GM23338 (cell line): ENCODE results near the gene CD300A. TPM values are rescaled to one million over a fixed set of nuclear protein-coding genes. Genes with fewer than 3 reads are reported as not detected.

Experiments used
- ATAC-seq: fragments of 200-7000 bp; cut with Tn5 transposase; 3 replicates; pipeline ENCODE4 v1.9.1; 2020
- DNase-seq: peaks from one replicate; pipeline ENCODE4 v3.0.0-alpha.2; 2015; ENCODE audit warnings: low spot score
- H2AFZ ChIP-seq: fragments of 200-600 bp; sonication (generic); 2 replicates; pipeline ENCODE4 v1.8.0; 2016; ENCODE audit warnings: antibody characterized with exemption, mild to moderate bottlenecking, moderate library complexity
- H3F3A ChIP-seq: fragments of 200-600 bp; sonication (generic); replicated peaks from 2 replicates; pipeline ENCODE4 v1.8.0; 2017; ENCODE audit warnings: antibody characterized with exemption, mixed run types, low read depth
- H3K27ac ChIP-seq: fragments of 200-600 bp; sonication (generic); 2 replicates; pipeline ENCODE4 v1.6.1; 2016; ENCODE audit warnings: low read depth
- H3K27me3 ChIP-seq: fragments of 200-600 bp; sonication (generic); 2 replicates; pipeline ENCODE4 v1.8.0; 2016; ENCODE audit warnings: mild to moderate bottlenecking, mixed run types, moderate library complexity; ENCODE audit not compliant: insufficient read depth
- H3K36me3 ChIP-seq: fragments of 200-600 bp; sonication (generic); 2 replicates; pipeline ENCODE4 v1.8.0; 2016; ENCODE audit warnings: mild to moderate bottlenecking; ENCODE audit not compliant: insufficient read depth
- H3K4me1 ChIP-seq: fragments of 200-600 bp; sonication (generic); 2 replicates; pipeline ENCODE4 v1.8.0; 2016; ENCODE audit warnings: mild to moderate bottlenecking, moderate library complexity; ENCODE audit not compliant: insufficient read depth
- H3K4me2 ChIP-seq: fragments of 200-600 bp; sonication (generic); 2 replicates; pipeline ENCODE4 v1.7.1; 2017; ENCODE audit warnings: mixed run types
- H3K4me3 ChIP-seq: fragments of 200-600 bp; sonication (generic); 2 replicates; pipeline ENCODE4 v1.6.1; 2016; ENCODE audit warnings: mixed run types
- H3K79me2 ChIP-seq: fragments of 200-600 bp; sonication (generic); replicated peaks from 2 replicates; pipeline ENCODE4 v1.8.0; 2017; ENCODE audit warnings: mild to moderate bottlenecking; ENCODE audit not compliant: insufficient read depth
- H3K9me2 ChIP-seq: fragments of 200-600 bp; sonication (generic); 2 replicates; pipeline ENCODE4 v1.8.0; 2017; ENCODE audit not compliant: insufficient read depth
- H4K20me1 ChIP-seq: fragments of 200-600 bp; sonication (generic); replicated peaks from 2 replicates; pipeline ENCODE4 v1.8.0; 2017; ENCODE audit warnings: mild to moderate bottlenecking; ENCODE audit not compliant: insufficient read depth
- H3K27ac Mint-ChIP-seq: 2 replicates; pipeline ENCODE4 v1.8.0; 2020; ENCODE audit warnings: inconsistent platforms, mild to moderate bottlenecking, moderate library complexity, mixed read lengths
- H3K27me3 Mint-ChIP-seq: 3 replicates; pipeline ENCODE4 v1.8.0; 2022; ENCODE audit warnings: low read depth, mild to moderate bottlenecking, moderate library complexity, mixed read lengths, inconsistent platforms; ENCODE audit not compliant: insufficient read depth, poor library complexity
- H3K36me3 Mint-ChIP-seq: 3 replicates; pipeline ENCODE4 v1.8.0; 2021; ENCODE audit warnings: low read depth, mild to moderate bottlenecking, inconsistent platforms, moderate library complexity, mixed read lengths
- H3K4me1 Mint-ChIP-seq: 3 replicates; pipeline ENCODE4 v1.8.0; 2020; ENCODE audit warnings: mild to moderate bottlenecking, inconsistent platforms, mixed read lengths
- H3K4me3 Mint-ChIP-seq: 3 replicates; pipeline ENCODE4 v1.8.0; 2021; ENCODE audit warnings: moderate library complexity, mild to moderate bottlenecking, inconsistent platforms, mixed read lengths
- H3K9me3 Mint-ChIP-seq: 3 replicates; pipeline ENCODE4 v1.8.0; 2020; ENCODE audit warnings: moderate library complexity, mild to moderate bottlenecking, inconsistent platforms, mixed read lengths
- EZH2 ChIP-seq: fragments of 200-600 bp; sonication (generic); IDR thresholded peaks from one replicate; pipeline ENCODE4 v1.8.0; 2017; ENCODE audit warnings: antibody characterized with exemption, mild to moderate bottlenecking, low read depth; ENCODE audit not compliant: unreplicated experiment
- EZH2phosphoT487 ChIP-seq: fragments of 200-600 bp; sonication (generic); IDR thresholded peaks from one replicate; pipeline ENCODE4 v1.8.1; 2018; ENCODE audit warnings: antibody characterized with exemption; ENCODE audit not compliant: unreplicated experiment
- JUNB ChIP-seq: IDR thresholded peaks from one replicate; pipeline ENCODE4 v1.6.1; 2016; ENCODE audit warnings: antibody characterized with exemption; ENCODE audit not compliant: unreplicated experiment
- STAT1 ChIP-seq: IDR thresholded peaks from one replicate; pipeline ENCODE4 v1.6.1; 2016; ENCODE audit warnings: antibody characterized with exemption; ENCODE audit not compliant: unreplicated experiment
- ZNF114 ChIP-seq: fragments of 250-450 bp; sonication (Bioruptor Pico); IDR thresholded peaks from 2 replicates; pipeline ENCODE4 v1.5.0; 2020; ENCODE audit warnings: mild to moderate bottlenecking, moderate library complexity
- ZNF331 ChIP-seq: fragments of 250-450 bp; sonication (Bioruptor Pico); IDR thresholded peaks from 2 replicates; pipeline ENCODE4 v1.5.0; 2020; ENCODE audit warnings: low read depth, mild to moderate bottlenecking, moderate library complexity
- polyA plus RNA-seq: library from polyadenylated mRNA; unstranded; fragments of >200 nt; fragmentation: Nextera tagmentation; extraction: Ambion mirVana; gene quantifications from 2 replicates; pipeline ENCODE4 v1.2.1, GENCODE V29; 2016
- total RNA-seq: library from RNA; depleted of rRNA; stranded (reverse); fragments of >200 nt; shearing (Covaris generic); gene quantifications from 2 replicates; pipeline ENCODE4 v1.2.3, GENCODE V29; 2014
- TF ChIP-seq, protein P1 (sequence below): IDR thresholded peaks from one replicate; pipeline ENCODE4 v1.6.1; 2018; ENCODE audit warnings: antibody characterized with exemption; ENCODE audit not compliant: unreplicated experiment
- TF ChIP-seq, protein P2 (sequence below): fragments of 250-450 bp; sonication (Bioruptor Pico); IDR thresholded peaks from 2 replicates; pipeline ENCODE4 v1.5.0; 2020; ENCODE audit warnings: mild to moderate bottlenecking, moderate library complexity
- TF ChIP-seq, protein P3 (sequence below): IDR thresholded peaks from 2 replicates; pipeline ENCODE4 v1.6.1; 2016; ENCODE audit warnings: antibody characterized with exemption

Gene CD300A
- total and polyA plus RNA-seq, 2 experiments from 2014 or later: 0.37 to 0.45 TPM

DNA sequence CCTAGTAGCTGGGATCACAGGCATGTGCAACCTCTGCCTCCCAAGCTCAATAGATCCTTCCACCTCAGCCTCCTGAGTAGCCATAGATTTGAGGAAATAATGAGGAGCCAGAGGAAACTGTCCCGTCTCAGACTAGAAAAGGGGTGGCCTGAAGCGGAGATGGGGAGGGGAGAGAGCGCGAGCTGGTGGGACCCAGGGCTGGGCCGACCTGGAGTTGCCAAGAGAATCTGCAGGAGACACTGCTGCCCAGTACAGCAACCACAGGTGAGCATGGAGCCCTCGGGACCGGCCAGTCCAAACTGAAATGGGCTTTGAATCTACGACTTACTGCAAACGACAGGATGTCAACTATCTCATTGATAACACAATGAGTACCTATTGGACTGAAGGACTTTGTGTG, 24.3 kb downstream of the CD300A start (continued):
- TF ChIP-seq, protein P1, sequence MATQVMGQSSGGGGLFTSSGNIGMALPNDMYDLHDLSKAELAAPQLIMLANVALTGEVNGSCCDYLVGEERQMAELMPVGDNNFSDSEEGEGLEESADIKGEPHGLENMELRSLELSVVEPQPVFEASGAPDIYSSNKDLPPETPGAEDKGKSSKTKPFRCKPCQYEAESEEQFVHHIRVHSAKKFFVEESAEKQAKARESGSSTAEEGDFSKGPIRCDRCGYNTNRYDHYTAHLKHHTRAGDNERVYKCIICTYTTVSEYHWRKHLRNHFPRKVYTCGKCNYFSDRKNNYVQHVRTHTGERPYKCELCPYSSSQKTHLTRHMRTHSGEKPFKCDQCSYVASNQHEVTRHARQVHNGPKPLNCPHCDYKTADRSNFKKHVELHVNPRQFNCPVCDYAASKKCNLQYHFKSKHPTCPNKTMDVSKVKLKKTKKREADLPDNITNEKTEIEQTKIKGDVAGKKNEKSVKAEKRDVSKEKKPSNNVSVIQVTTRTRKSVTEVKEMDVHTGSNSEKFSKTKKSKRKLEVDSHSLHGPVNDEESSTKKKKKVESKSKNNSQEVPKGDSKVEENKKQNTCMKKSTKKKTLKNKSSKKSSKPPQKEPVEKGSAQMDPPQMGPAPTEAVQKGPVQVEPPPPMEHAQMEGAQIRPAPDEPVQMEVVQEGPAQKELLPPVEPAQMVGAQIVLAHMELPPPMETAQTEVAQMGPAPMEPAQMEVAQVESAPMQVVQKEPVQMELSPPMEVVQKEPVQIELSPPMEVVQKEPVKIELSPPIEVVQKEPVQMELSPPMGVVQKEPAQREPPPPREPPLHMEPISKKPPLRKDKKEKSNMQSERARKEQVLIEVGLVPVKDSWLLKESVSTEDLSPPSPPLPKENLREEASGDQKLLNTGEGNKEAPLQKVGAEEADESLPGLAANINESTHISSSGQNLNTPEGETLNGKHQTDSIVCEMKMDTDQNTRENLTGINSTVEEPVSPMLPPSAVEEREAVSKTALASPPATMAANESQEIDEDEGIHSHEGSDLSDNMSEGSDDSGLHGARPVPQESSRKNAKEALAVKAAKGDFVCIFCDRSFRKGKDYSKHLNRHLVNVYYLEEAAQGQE: no peak
- TF ChIP-seq, protein P2, sequence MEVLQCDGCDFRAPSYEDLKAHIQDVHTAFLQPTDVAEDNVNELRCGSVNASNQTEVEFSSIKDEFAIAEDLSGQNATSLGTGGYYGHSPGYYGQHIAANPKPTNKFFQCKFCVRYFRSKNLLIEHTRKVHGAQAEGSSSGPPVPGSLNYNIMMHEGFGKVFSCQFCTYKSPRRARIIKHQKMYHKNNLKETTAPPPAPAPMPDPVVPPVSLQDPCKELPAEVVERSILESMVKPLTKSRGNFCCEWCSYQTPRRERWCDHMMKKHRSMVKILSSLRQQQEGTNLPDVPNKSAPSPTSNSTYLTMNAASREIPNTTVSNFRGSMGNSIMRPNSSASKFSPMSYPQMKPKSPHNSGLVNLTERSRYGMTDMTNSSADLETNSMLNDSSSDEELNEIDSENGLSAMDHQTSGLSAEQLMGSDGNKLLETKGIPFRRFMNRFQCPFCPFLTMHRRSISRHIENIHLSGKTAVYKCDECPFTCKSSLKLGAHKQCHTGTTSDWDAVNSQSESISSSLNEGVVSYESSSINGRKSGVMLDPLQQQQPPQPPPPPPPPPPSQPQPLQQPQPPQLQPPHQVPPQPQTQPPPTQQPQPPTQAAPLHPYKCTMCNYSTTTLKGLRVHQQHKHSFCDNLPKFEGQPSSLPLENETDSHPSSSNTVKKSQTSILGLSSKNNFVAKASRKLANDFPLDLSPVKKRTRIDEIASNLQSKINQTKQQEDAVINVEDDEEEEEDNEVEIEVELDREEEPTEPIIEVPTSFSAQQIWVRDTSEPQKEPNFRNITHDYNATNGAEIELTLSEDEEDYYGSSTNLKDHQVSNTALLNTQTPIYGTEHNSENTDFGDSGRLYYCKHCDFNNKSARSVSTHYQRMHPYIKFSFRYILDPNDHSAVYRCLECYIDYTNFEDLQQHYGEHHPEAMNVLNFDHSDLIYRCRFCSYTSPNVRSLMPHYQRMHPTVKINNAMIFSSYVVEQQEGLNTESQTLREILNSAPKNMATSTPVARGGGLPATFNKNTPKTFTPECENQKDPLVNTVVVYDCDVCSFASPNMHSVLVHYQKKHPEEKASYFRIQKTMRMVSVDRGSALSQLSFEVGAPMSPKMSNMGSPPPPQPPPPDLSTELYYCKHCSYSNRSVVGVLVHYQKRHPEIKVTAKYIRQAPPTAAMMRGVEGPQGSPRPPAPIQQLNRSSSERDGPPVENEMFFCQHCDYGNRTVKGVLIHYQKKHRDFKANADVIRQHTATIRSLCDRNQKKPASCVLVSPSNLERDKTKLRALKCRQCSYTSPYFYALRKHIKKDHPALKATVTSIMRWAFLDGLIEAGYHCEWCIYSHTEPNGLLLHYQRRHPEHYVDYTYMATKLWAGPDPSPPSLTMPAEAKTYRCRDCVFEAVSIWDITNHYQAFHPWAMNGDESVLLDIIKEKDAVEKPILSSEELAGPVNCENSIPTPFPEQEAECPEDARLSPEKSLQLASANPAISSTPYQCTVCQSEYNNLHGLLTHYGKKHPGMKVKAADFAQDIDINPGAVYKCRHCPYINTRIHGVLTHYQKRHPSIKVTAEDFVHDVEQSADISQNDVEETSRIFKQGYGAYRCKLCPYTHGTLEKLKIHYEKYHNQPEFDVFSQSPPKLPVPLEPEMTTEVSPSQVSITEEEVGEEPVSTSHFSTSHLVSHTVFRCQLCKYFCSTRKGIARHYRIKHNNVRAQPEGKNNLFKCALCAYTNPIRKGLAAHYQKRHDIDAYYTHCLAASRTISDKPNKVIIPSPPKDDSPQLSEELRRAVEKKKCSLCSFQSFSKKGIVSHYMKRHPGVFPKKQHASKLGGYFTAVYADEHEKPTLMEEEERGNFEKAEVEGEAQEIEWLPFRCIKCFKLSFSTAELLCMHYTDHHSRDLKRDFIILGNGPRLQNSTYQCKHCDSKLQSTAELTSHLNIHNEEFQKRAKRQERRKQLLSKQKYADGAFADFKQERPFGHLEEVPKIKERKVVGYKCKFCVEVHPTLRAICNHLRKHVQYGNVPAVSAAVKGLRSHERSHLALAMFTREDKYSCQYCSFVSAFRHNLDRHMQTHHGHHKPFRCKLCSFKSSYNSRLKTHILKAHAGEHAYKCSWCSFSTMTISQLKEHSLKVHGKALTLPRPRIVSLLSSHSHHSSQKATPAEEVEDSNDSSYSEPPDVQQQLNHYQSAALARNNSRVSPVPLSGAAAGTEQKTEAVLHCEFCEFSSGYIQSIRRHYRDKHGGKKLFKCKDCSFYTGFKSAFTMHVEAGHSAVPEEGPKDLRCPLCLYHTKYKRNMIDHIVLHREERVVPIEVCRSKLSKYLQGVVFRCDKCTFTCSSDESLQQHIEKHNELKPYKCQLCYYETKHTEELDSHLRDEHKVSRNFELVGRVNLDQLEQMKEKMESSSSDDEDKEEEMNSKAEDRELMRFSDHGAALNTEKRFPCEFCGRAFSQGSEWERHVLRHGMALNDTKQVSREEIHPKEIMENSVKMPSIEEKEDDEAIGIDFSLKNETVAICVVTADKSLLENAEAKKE (CRISPR knock-in tag): no peak

DNA sequence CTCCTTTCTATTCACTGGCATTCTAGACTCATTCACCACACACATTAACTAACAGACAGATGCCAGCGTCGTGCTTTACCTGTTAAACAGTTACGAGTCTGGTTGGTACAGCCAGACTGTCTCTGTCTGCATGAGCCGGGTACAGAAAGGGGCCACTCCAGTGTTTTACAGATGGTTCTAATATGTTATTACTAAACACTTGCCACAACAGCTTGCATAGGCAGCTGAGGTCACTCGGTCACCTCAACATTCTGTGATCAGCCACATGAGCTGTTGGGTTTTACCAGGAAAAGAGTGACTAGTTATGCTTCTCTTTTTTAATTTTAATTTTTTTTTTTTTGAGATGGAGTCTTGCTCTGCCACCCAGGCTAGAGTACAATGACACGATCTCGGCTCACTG, 25.2 kb downstream of the CD300A start:
- Histone ChIP-seq H3K4me1 (no peaks in the 10 kb centered on the region; the same call in 1 of the 2 replicates), H3K4me3 (no peak overlapping the region), H3K27ac (no peak overlapping the region), H2AFZ (no peak overlapping the region), H4K20me1 (no peaks in the 10 kb centered on the region), H3K36me3 (no peaks in the 10 kb centered on the region), H3K79me2 (no peaks in the 10 kb centered on the region), H3K4me2 (no peak overlapping the region), H3K9me2 (no peaks in the 10 kb centered on the region), H3K27me3 (no peaks in the 10 kb centered on the region), H3F3A (no peaks in the 10 kb centered on the region)
- Mint-ChIP-seq H3K4me1 (no peaks in the 10 kb centered on the region; the same call in 2 of the 3 replicates), H3K9me3 (peaks cover 23% of the 10 kb centered on the region), H3K4me3 (no peak overlapping the region), H3K36me3 (peaks cover 7% of the 10 kb centered on the region; the same call in 2 of the 3 replicates), H3K27me3 (peaks cover 4% of the 10 kb centered on the region), H3K27ac (no peak overlapping the region)
- ATAC-seq (no peak), DNase-seq (no peak)
- no peak for TF ChIP-seq ZNF331 (CRISPR knock-in tag)
- TF ChIP-seq, protein P3, sequence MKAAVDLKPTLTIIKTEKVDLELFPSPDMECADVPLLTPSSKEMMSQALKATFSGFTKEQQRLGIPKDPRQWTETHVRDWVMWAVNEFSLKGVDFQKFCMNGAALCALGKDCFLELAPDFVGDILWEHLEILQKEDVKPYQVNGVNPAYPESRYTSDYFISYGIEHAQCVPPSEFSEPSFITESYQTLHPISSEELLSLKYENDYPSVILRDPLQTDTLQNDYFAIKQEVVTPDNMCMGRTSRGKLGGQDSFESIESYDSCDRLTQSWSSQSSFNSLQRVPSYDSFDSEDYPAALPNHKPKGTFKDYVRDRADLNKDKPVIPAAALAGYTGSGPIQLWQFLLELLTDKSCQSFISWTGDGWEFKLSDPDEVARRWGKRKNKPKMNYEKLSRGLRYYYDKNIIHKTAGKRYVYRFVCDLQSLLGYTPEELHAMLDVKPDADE: no peak
- TF ChIP-seq EZH2: no peak
- no peak for TF ChIP-seq STAT1
- TF ChIP-seq, protein P1: no peak
- no peak for TF ChIP-seq ZNF114 (CRISPR knock-in tag)
- no peak for TF ChIP-seq EZH2phosphoT487
- TF ChIP-seq JUNB: no peak
